Measurements from ENCODE around the gene BCAS3.

BCAS3 gene

GRCh38 chr17:61289408-61290385, 612.0 kb downstream of the BCAS3 start:
- DNase-seq (ENCODE audit: low spot score), result no peak

GRCh38 chr17:61291451-61292285, 614.0 kb downstream of the BCAS3 start:
- no peak for DNase-seq (ENCODE audit: low spot score)

- DNase-seq (ENCODE audit: low spot score), result no peak
These were observed 616.6 kb downstream of the BCAS3 start for GRCh38 chr17:61294286-61294685.

- peak; percentile 71 for DNase-seq (ENCODE audit: low spot score)
These were observed 617.1 kb downstream of the BCAS3 start for GRCh38 chr17:61294777-61295176.

- no peak for DNase-seq (ENCODE audit: low spot score)
These were observed 618.4 kb downstream of the BCAS3 start for GRCh38 chr17:61296058-61296457.

- DNase-seq (ENCODE audit: low spot score), result no peak
These were observed 622.2 kb downstream of the BCAS3 start for GRCh38 chr17:61299517-61300513.

- no peak for DNase-seq (ENCODE audit: low spot score)
These were observed 625.5 kb downstream of the BCAS3 start for GRCh38 chr17:61302953-61303816.

- no peak for DNase-seq (ENCODE audit: low spot score)
These were observed 626.1 kb downstream of the BCAS3 start for GRCh38 chr17:61303817-61304096.

- no peak for DNase-seq (ENCODE audit: low spot score)
These were observed 627.4 kb downstream of the BCAS3 start for GRCh38 chr17:61305024-61305423.

GRCh38 chr17:61306003-61306402, 628.4 kb downstream of the BCAS3 start:
- no peak for DNase-seq (ENCODE audit: low spot score)

- DNase-seq (ENCODE audit: low spot score), result peak; percentile 93
These were observed 630.5 kb downstream of the BCAS3 start for GRCh38 chr17:61307905-61308886.

- peak; percentile 67 for DNase-seq (ENCODE audit: low spot score)
These were observed 632.0 kb downstream of the BCAS3 start for GRCh38 chr17:61309362-61310256.

- DNase-seq (ENCODE audit: low spot score), result peak; percentile 25
These were observed 632.9 kb downstream of the BCAS3 start for GRCh38 chr17:61310590-61310989.

- no peak for DNase-seq (ENCODE audit: low spot score)
These were observed 635.0 kb downstream of the BCAS3 start for GRCh38 chr17:61312406-61313295.

- DNase-seq (ENCODE audit: low spot score), result no peak
These were observed 636.0 kb downstream of the BCAS3 start for GRCh38 chr17:61313461-61314326.

GRCh38 chr17:61314368-61315078, 636.9 kb downstream of the BCAS3 start:
- peak; percentile 73 for DNase-seq (ENCODE audit: low spot score)
